Measurements from ENCODE around the gene PDLIM5. TPM values are rescaled to one million over a fixed set of nuclear protein-coding genes. Genes with fewer than 3 reads are reported as not detected.

PDLIM5 gene
- total and polyA plus RNA-seq, 4 donors, result 20.4 to 93.4 (median 59.8) TPM

DNA sequence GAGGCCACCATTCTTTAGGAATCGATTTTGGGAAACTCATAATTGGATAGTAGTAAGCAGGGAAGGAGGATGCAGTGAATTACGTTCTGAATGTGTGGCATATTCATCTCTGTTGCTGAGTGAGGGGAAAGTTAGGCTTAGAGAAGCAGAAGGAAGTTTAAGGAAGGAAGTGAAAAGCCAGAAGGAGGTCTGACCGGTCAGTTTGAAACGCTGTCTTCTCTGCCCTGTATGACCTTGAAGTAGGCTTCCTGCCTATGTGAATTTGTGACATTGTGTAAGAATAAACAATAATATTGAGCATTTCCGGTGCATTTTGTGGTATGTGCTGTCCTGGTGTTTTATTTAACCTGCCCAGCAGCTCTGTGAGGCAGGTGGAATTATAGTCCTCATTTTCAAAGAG, 67.3 kb downstream of the PDLIM5 start:
- Histone ChIP-seq H3K27ac (ENCODE audit: low read depth in 1 of 2, low read length in 1 of 2) (peak overlapping the region in 1 of 2 donors; percentile 83), H3K36me3 (ENCODE audit: control insufficient read depth in 4 of 4, insufficient read depth in 4 of 4, low read length in 4 of 4) (peaks cover 0 to 11% (median 0%) of the 10 kb centered on the region in 4 donors), H3K4me1 (ENCODE audit: control insufficient read depth in 5 of 5, insufficient read depth in 5 of 5, low read length in 5 of 5) (peaks cover 0 to 29% (median 2%) of the 10 kb centered on the region in 5 donors), H3K9me3 (ENCODE audit: control insufficient read depth in 4 of 4, insufficient read depth in 3 of 4, low read length in 3 of 4) (no peaks in the 10 kb centered on the region), H3K27me3 (ENCODE audit: control insufficient read depth in 3 of 3, insufficient read depth in 3 of 3, low read length in 2 of 3) (no peaks in the 10 kb centered on the region), H3K9ac (ENCODE audit: insufficient read depth in 1 of 2, low read length in 2 of 2) (no peak overlapping the region), H3K4me3 (no peak overlapping the region)
- ATAC-seq (ENCODE audit: insufficient read depth, low FRiP score), result no peak
- 18 to 39% methylated on average over 5 of the region's 5 CpGs for WGBS, 2 donors
- TF ChIP-seq, protein P1, sequence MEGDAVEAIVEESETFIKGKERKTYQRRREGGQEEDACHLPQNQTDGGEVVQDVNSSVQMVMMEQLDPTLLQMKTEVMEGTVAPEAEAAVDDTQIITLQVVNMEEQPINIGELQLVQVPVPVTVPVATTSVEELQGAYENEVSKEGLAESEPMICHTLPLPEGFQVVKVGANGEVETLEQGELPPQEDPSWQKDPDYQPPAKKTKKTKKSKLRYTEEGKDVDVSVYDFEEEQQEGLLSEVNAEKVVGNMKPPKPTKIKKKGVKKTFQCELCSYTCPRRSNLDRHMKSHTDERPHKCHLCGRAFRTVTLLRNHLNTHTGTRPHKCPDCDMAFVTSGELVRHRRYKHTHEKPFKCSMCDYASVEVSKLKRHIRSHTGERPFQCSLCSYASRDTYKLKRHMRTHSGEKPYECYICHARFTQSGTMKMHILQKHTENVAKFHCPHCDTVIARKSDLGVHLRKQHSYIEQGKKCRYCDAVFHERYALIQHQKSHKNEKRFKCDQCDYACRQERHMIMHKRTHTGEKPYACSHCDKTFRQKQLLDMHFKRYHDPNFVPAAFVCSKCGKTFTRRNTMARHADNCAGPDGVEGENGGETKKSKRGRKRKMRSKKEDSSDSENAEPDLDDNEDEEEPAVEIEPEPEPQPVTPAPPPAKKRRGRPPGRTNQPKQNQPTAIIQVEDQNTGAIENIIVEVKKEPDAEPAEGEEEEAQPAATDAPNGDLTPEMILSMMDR (IDR thresholded peaks at IDR 0.05; ENCODE audit: control extremely low read depth, extremely low read depth), result no peak
- DNase-seq, result no peak

DNA sequence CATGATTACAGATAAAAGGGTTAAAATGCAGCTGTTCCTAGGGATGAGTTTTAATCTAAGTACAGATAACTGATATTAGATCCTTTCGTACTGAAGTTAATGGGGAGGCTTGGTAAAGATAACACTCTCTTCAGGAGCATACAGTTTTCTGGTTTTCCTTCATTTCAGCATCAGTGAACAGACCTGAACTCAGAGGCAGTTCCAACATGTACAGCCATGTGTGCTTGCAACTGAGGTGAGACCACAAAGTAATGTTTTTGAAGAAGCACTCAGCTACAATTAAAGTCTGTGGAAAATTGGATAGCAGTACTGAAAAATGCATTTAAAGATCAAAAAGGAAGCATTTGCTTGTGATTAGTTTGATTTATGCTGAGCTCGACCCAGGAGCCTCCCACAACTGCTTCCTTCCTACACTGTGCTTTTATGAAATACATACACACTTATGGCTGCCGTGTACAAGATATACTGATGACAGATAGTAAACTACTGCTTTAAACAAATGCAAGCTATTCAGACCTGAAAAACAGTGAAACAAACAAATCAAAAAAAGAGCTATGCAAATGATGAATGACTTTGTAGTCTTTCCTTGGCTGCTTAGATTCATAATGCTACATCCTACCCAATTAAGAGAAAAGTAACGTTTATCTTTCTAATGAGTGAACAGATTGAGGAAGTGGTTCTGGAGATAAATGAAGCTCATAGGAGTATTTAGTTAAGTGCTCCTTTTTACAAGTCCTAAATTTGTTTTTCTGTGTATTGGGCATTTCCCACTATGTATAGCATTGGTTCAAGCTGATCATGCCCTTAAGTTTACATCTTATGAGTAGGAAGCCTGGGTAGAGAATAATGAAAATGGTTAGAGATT, 68.4 kb downstream of the PDLIM5 start:
- Histone ChIP-seq H3K4me3 (no peak overlapping the region), H3K27me3 (ENCODE audit: control insufficient read depth in 3 of 3, insufficient read depth in 3 of 3, low read length in 2 of 3) (no peaks in the 10 kb centered on the region), H3K36me3 (ENCODE audit: control insufficient read depth in 4 of 4, insufficient read depth in 4 of 4, low read length in 4 of 4) (peaks cover 0 to 12% (median 0%) of the 10 kb centered on the region in 4 donors), H3K9me3 (ENCODE audit: control insufficient read depth in 4 of 4, insufficient read depth in 3 of 4, low read length in 3 of 4) (no peaks in the 10 kb centered on the region), H3K4me1 (ENCODE audit: control insufficient read depth in 5 of 5, insufficient read depth in 5 of 5, low read length in 5 of 5) (peaks cover 0 to 34% (median 2%) of the 10 kb centered on the region in 5 donors), H3K9ac (ENCODE audit: insufficient read depth in 1 of 2, low read length in 2 of 2) (no peak overlapping the region), H3K27ac (ENCODE audit: low read depth in 1 of 2, low read length in 1 of 2) (peak overlapping the region in 1 of 2 donors; percentile 83)
- ATAC-seq (ENCODE audit: insufficient read depth, low FRiP score), result no peak
- TF ChIP-seq, protein P1 (IDR thresholded peaks at IDR 0.05; ENCODE audit: control extremely low read depth, extremely low read depth), result no peak
- peak in 1 of 3 donors; percentile 46 for DNase-seq
- WGBS, 2 donors, result 20 to 34% methylated on average over 4 of the region's 4 CpGs

DNA sequence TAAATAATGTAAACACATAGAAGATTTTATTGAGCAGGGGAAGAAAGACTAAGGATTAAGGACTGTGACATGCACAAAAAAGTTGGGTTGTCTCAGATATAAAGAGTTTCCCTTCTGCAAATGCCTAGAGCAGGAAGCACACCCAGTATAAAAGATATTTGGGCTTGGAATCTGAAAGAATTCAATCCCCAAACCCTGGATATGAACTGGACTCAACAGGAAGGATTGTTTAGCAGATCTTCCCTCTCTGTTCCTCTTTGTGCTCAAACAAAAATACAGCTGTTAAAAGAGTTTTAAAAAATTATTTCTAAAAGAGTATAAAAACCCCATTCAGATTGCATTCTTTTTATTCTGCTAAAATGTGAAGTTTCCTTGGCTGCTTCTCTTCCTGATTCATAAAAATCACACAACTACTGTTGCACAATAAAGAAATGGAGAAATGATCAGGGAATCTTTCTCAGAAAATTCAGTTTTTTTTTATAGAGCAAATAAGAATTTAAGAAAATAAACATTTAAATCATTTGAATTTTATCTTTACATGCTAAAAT, 71.4 kb downstream of the PDLIM5 start:
- H3K4me1 ChIP-seq (ENCODE audit: control insufficient read depth in 5 of 5, insufficient read depth in 5 of 5, low read length in 5 of 5), result peaks cover 2 to 37% (median 5%) of the 10 kb centered on the region in 5 donors
- ATAC-seq (ENCODE audit: insufficient read depth, low FRiP score), result no peak
- peak overlapping the region in 1 of 2 donors; percentile 60 for H3K27ac ChIP-seq (ENCODE audit: low read depth in 1 of 2, low read length in 1 of 2)
- peak in 1 of 3 donors; percentile 32 for DNase-seq
- H3K4me3 ChIP-seq, result no peak overlapping the region
- peaks cover 0 to 12% (median 0%) of the 10 kb centered on the region in 4 donors for H3K36me3 ChIP-seq (ENCODE audit: control insufficient read depth in 4 of 4, insufficient read depth in 4 of 4, low read length in 4 of 4)
- no peaks in the 10 kb centered on the region for H3K9me3 ChIP-seq (ENCODE audit: control insufficient read depth in 4 of 4, insufficient read depth in 3 of 4, low read length in 3 of 4)
- H3K9ac ChIP-seq (ENCODE audit: insufficient read depth in 1 of 2, low read length in 2 of 2), result peak overlapping the region in 1 of 2 donors; percentile 10
- TF ChIP-seq, protein P1 (IDR thresholded peaks at IDR 0.05; ENCODE audit: control extremely low read depth, extremely low read depth), result no peak
- H3K27me3 ChIP-seq (ENCODE audit: control insufficient read depth in 3 of 3, insufficient read depth in 3 of 3, low read length in 2 of 3), result no peaks in the 10 kb centered on the region

Data from lung (tissue), 12 donors.